Measurements from ENCODE around the gene RNF31. TPM values are rescaled to one million over a fixed set of nuclear protein-coding genes. Genes with fewer than 3 reads are reported as not detected.

Gene RNF31
- total and polyA plus RNA-seq, 2 of the 13 experiments (the other 11 are each of a cell fraction or from before 2014, with no cell fraction given), result 48.2 to 86.8 TPM

GRCh38 chr14:24176599-24176998 is 29.3 kb downstream of the RNF31 start (continued):
- TF ChIP-seq THRA (CRISPR knock-in tag; IDR thresholded peaks at IDR 0.05; ENCODE audit: borderline replicate concordance), result no peak
- no peak for TF ChIP-seq ZNF710 (CRISPR knock-in tag; IDR thresholded peaks at IDR 0.05; ENCODE audit: borderline replicate concordance)
- no peak for TF ChIP-seq YY1 (IDR thresholded peaks at IDR 0.05; ENCODE audit: insufficient read depth, insufficient replicate concordance, low read depth, low read length)
- TF ChIP-seq HNRNPL (IDR thresholded peaks at IDR 0.05; ENCODE audit: low read depth, low read length), result no peak
- no peak for TF ChIP-seq SMARCE1 (IDR thresholded peaks at IDR 0.05; ENCODE audit: borderline replicate concordance)
- no peak for TF ChIP-seq TEAD3 (CRISPR knock-in tag; optimal IDR thresholded peaks at IDR 0.05; ENCODE audit: borderline replicate concordance)
- no peak for TF ChIP-seq ERF (CRISPR knock-in tag; IDR thresholded peaks at IDR 0.05)
- TF ChIP-seq ZNF503 (CRISPR knock-in tag; IDR thresholded peaks at IDR 0.05), result no peak
- TF ChIP-seq ZNF512B (CRISPR knock-in tag; IDR thresholded peaks at IDR 0.05; ENCODE audit: borderline replicate concordance), result no peak
- TF ChIP-seq PRDM10 (CRISPR knock-in tag; IDR thresholded peaks at IDR 0.05; ENCODE audit: low read depth), result no peak
- 0 out of 2 replicates have a peak, but pooled peaks have one; percentile 19 for TF ChIP-seq ZZZ3 (CRISPR knock-in tag; IDR thresholded peaks at IDR 0.05; ENCODE audit: borderline replicate concordance)
- no peak for TF ChIP-seq BATF2 (CRISPR knock-in tag; IDR thresholded peaks at IDR 0.05)
- no peak for TF ChIP-seq U2AF2 (IDR thresholded peaks at IDR 0.05; ENCODE audit: low read depth, low read length)
- no peak for TF ChIP-seq PHF20 (CRISPR knock-in tag; IDR thresholded peaks at IDR 0.05)
- TF ChIP-seq SSRP1 (CRISPR knock-in tag; IDR thresholded peaks at IDR 0.05), result peak; percentile 86; the same call in 1 of the 2 replicates
- TF ChIP-seq ZNF737 (CRISPR knock-in tag; IDR thresholded peaks at IDR 0.05; ENCODE audit: borderline replicate concordance), result no peak
- TF ChIP-seq FOXC1 (CRISPR knock-in tag; IDR thresholded peaks at IDR 0.05; ENCODE audit: borderline replicate concordance), result 0 out of 2 replicates have a peak, but pooled peaks have one; percentile 22

All from HepG2 (cell line).